ENCODE data around the gene EXOC7.

EXOC7 gene

DNA sequence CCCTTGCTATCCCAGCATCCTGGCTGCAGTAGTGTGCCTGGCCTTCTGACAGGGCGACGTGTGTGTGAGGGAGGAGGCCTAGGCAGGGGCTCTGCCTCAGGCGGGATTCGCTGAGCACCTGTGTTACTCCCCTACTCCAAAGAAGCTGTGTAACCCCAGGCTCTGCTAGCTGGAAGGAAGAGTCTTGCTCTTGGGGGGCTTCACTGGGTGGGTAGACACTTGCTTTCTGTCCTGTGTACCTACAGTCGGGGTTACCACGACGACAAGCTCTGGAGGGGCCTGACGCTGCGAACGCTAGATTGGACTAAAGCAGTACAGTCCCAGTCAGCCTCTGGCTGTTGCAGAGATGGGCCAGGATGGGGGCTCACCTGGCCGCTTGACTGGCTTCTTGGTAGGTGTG is 9.5 kb downstream of the EXOC7 start:
- Histone ChIP-seq H3K4me2 (ENCODE audit: low read length, poor library complexity, severe bottlenecking) (no peak overlapping the region), H3K36me3 (ENCODE audit: control insufficient read depth in 1 of 2, insufficient read depth in 2 of 2, low read depth in 1 of 2, low read length in 2 of 2) (peaks cover 81 to 82% of the 10 kb centered on the region in 2 experiments), H2BK120ac (ENCODE audit: low read depth, low read length) (no peak overlapping the region), H3K4ac (ENCODE audit: low read depth in 1 of 2, low read length in 2 of 2) (no peak overlapping the region), H4K8ac (ENCODE audit: low read length) (no peak overlapping the region), H3K4me3 (ENCODE audit: insufficient read depth in 1 of 2, low read depth in 1 of 2, low read length in 2 of 2) (no peak overlapping the region), H4K91ac (ENCODE audit: low read length) (no peak overlapping the region), H2BK12ac (ENCODE audit: low read length in 2 of 2) (no peak overlapping the region), H2AFZ (ENCODE audit: low read depth, low read length) (no peak overlapping the region), H3K14ac (ENCODE audit: low read length in 2 of 2) (no peak overlapping the region), H3K9ac (ENCODE audit: low read length) (no peak overlapping the region), H2AK5ac (ENCODE audit: low read length, severe bottlenecking) (no peak overlapping the region), H3K4me1 (ENCODE audit: control insufficient read depth, insufficient read depth, low read depth, low read length) (peaks cover 2% of the 10 kb centered on the region), H3K27ac (ENCODE audit: low read length, poor library complexity, severe bottlenecking) (no peak overlapping the region), H2BK15ac (ENCODE audit: low read depth, poor library complexity, severe bottlenecking) (no peak overlapping the region), H3K79me1 (replicated peaks; ENCODE audit: low read length, poor library complexity, severe bottlenecking) (peaks cover 50% of the 10 kb centered on the region), H3K18ac (ENCODE audit: low read depth in 1 of 2, low read length in 2 of 2) (no peak overlapping the region), H3K9me3 (ENCODE audit: control insufficient read depth, low read length) (no peaks in the 10 kb centered on the region), H3K23ac (ENCODE audit: low read length in 2 of 2) (no peak overlapping the region), H2BK5ac (ENCODE audit: low read depth, low read length, poor library complexity, severe bottlenecking) (no peak overlapping the region), H3K27me3 (ENCODE audit: control insufficient read depth in 1 of 2, insufficient read depth in 1 of 2, low read length in 2 of 2) (no peaks in the 10 kb centered on the region)
- 98% methylated on average over 11 of the region's 11 CpGs for WGBS
- no peak for DNase-seq

GRCh38 chr17:76092526-76093413 is 10.8 kb downstream of the EXOC7 start:
- H3K9me3 ChIP-seq (ENCODE audit: control insufficient read depth, low read length), result no peaks in the 10 kb centered on the region
- no peak overlapping the region for H3K23ac ChIP-seq (ENCODE audit: low read length in 2 of 2)
- H2BK5ac ChIP-seq (ENCODE audit: low read depth, low read length, poor library complexity, severe bottlenecking), result no peak overlapping the region
- H3K79me1 ChIP-seq (replicated peaks; ENCODE audit: low read length, poor library complexity, severe bottlenecking), result peaks cover 50% of the 10 kb centered on the region
- 96% methylated on average over 20 of the region's 20 CpGs for WGBS
- H2BK15ac ChIP-seq (ENCODE audit: low read depth, poor library complexity, severe bottlenecking), result no peak overlapping the region
- H3K4me2 ChIP-seq (ENCODE audit: low read length, poor library complexity, severe bottlenecking), result no peak overlapping the region
- no peak overlapping the region for H3K4ac ChIP-seq (ENCODE audit: low read depth in 1 of 2, low read length in 2 of 2)
- no peak overlapping the region for H2BK12ac ChIP-seq (ENCODE audit: low read length in 2 of 2)
- H3K27ac ChIP-seq (ENCODE audit: low read length, poor library complexity, severe bottlenecking), result no peak overlapping the region
- H4K8ac ChIP-seq (ENCODE audit: low read length), result no peak overlapping the region
- H2BK120ac ChIP-seq (ENCODE audit: low read depth, low read length), result no peak overlapping the region
- no peaks in the 10 kb centered on the region for H3K27me3 ChIP-seq (ENCODE audit: control insufficient read depth in 1 of 2, insufficient read depth in 1 of 2, low read length in 2 of 2)
- H4K91ac ChIP-seq (ENCODE audit: low read length), result no peak overlapping the region
- H3K14ac ChIP-seq (ENCODE audit: low read length in 2 of 2), result no peak overlapping the region
- H3K4me3 ChIP-seq (ENCODE audit: insufficient read depth in 1 of 2, low read depth in 1 of 2, low read length in 2 of 2), result no peak overlapping the region
- H3K9ac ChIP-seq (ENCODE audit: low read length), result no peak overlapping the region
- H2AK5ac ChIP-seq (ENCODE audit: low read length, severe bottlenecking), result no peak overlapping the region
- H3K36me3 ChIP-seq (ENCODE audit: control insufficient read depth in 1 of 2, insufficient read depth in 2 of 2, low read depth in 1 of 2, low read length in 2 of 2), result peaks cover 88 to 92% of the 10 kb centered on the region in 2 experiments
- DNase-seq, result no peak
- peaks cover 2% of the 10 kb centered on the region for H3K4me1 ChIP-seq (ENCODE audit: control insufficient read depth, insufficient read depth, low read depth, low read length)
- no peak overlapping the region for H2AFZ ChIP-seq (ENCODE audit: low read depth, low read length)
- H3K18ac ChIP-seq (ENCODE audit: low read depth in 1 of 2, low read length in 2 of 2), result no peak overlapping the region

DNA sequence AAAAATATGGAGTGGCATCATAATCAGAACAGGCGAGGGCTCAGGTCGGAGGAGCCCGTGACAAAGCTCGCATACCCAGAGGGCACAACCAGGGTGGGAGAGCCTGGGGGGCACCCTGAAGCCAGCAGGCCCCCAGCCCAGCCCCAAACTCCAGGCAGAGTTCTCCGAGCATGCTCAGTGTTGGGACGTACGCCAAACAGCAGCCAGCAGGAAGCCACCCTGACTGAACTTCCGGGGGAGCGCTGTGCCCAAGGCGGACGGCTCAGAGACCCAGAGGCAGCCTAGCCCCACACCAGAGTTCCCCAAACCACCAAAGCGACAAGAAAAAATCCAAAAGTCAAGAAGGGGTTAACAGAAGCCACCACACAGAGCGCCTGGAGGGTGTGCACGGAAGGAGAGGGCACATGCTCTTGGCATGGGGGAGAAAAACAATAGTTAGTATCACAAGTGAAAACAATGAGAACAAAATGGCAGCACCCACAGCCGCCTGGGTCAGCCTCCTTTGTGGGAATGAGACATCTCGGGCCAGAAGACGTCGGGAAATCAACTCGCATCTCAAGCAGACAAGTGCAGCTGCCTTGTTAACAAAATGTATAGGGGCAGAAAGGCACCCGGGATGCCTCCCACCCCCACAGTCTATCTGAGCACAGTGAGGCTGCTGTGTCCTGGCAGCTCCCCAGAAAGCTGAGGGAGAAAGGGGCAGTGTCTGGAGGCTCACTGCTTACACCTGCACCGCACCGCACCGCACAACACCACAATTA is 11.9 kb downstream of the EXOC7 start:
- Histone ChIP-seq H2BK120ac (ENCODE audit: low read depth, low read length) (no peak overlapping the region), H2BK15ac (ENCODE audit: low read depth, poor library complexity, severe bottlenecking) (no peak overlapping the region), H3K9me3 (ENCODE audit: control insufficient read depth, low read length) (no peaks in the 10 kb centered on the region), H3K27ac (ENCODE audit: low read length, poor library complexity, severe bottlenecking) (no peak overlapping the region), H2BK12ac (ENCODE audit: low read length in 2 of 2) (no peak overlapping the region), H2AK5ac (ENCODE audit: low read length, severe bottlenecking) (no peak overlapping the region), H3K23ac (ENCODE audit: low read length in 2 of 2) (no peak overlapping the region), H2BK5ac (ENCODE audit: low read depth, low read length, poor library complexity, severe bottlenecking) (no peak overlapping the region), H4K91ac (ENCODE audit: low read length) (no peak overlapping the region), H3K36me3 (ENCODE audit: control insufficient read depth in 1 of 2, insufficient read depth in 2 of 2, low read depth in 1 of 2, low read length in 2 of 2) (peaks cover 88 to 93% of the 10 kb centered on the region in 2 experiments), H2AFZ (ENCODE audit: low read depth, low read length) (no peak overlapping the region), H3K4me2 (ENCODE audit: low read length, poor library complexity, severe bottlenecking) (no peak overlapping the region), H3K18ac (ENCODE audit: low read depth in 1 of 2, low read length in 2 of 2) (no peak overlapping the region), H3K4ac (ENCODE audit: low read depth in 1 of 2, low read length in 2 of 2) (no peak overlapping the region), H4K8ac (ENCODE audit: low read length) (no peak overlapping the region), H3K4me1 (ENCODE audit: control insufficient read depth, insufficient read depth, low read depth, low read length) (peaks cover 2% of the 10 kb centered on the region), H3K79me1 (replicated peaks; ENCODE audit: low read length, poor library complexity, severe bottlenecking) (peaks cover 53% of the 10 kb centered on the region), H3K9ac (ENCODE audit: low read length) (no peak overlapping the region), H3K27me3 (ENCODE audit: control insufficient read depth in 1 of 2, insufficient read depth in 1 of 2, low read length in 2 of 2) (no peaks in the 10 kb centered on the region), H3K4me3 (ENCODE audit: insufficient read depth in 1 of 2, low read depth in 1 of 2, low read length in 2 of 2) (no peak overlapping the region), H3K14ac (ENCODE audit: low read length in 2 of 2) (no peak overlapping the region)
- 94% methylated on average over 23 of the region's 23 CpGs for WGBS
- no peak for DNase-seq

DNA sequence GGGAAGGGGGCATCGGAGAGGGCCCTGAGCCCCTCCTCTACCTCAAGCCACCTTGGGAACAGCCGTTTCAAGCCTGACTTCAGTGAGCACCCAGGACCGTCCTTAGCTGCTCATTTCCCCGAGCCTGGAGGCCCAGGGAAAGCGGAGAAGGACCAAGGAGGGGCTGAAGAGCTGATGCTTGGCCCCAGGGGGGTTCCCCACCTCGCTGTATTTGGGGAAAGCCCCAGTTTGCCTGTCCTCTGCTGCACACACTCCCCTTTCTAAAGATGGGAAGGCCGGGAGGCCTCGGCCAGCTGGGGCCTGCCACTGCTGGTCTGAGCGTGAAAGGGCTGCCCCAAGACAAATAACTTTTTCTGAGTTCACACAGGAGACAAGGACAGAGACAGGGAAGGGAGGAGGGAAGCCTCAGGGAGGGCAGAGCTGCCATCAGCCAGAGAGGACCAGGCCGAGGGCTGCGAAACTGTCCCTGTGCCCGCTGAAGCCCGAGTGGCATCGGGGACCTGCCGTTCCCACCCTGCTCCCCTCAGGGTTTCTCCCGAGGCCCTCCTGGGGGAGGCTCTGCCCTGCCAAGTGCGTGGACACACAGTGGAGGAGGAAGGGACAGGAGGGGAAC is 13.0 kb downstream of the EXOC7 start:
- H3K9me3 ChIP-seq (ENCODE audit: control insufficient read depth, low read length), result no peaks in the 10 kb centered on the region
- H3K18ac ChIP-seq (ENCODE audit: low read depth in 1 of 2, low read length in 2 of 2), result no peak overlapping the region
- peaks cover 54% of the 10 kb centered on the region for H3K79me1 ChIP-seq (replicated peaks; ENCODE audit: low read length, poor library complexity, severe bottlenecking)
- peaks cover 88 to 96% of the 10 kb centered on the region in 2 experiments for H3K36me3 ChIP-seq (ENCODE audit: control insufficient read depth in 1 of 2, insufficient read depth in 2 of 2, low read depth in 1 of 2, low read length in 2 of 2)
- H3K4me3 ChIP-seq (ENCODE audit: insufficient read depth in 1 of 2, low read depth in 1 of 2, low read length in 2 of 2), result no peak overlapping the region
- no peak overlapping the region for H3K9ac ChIP-seq (ENCODE audit: low read length)
- H3K4me2 ChIP-seq (ENCODE audit: low read length, poor library complexity, severe bottlenecking), result no peak overlapping the region
- WGBS, result 94% methylated on average over 14 of the region's 17 CpGs
- H3K4ac ChIP-seq (ENCODE audit: low read depth in 1 of 2, low read length in 2 of 2), result no peak overlapping the region
- H2BK5ac ChIP-seq (ENCODE audit: low read depth, low read length, poor library complexity, severe bottlenecking), result no peak overlapping the region
- no peaks in the 10 kb centered on the region for H3K4me1 ChIP-seq (ENCODE audit: control insufficient read depth, insufficient read depth, low read depth, low read length)
- no peak overlapping the region for H3K14ac ChIP-seq (ENCODE audit: low read length in 2 of 2)
- no peaks in the 10 kb centered on the region for H3K27me3 ChIP-seq (ENCODE audit: control insufficient read depth in 1 of 2, insufficient read depth in 1 of 2, low read length in 2 of 2)
- DNase-seq, result no peak
- no peak overlapping the region for H2BK12ac ChIP-seq (ENCODE audit: low read length in 2 of 2)
- H4K91ac ChIP-seq (ENCODE audit: low read length), result no peak overlapping the region
- no peak overlapping the region for H3K23ac ChIP-seq (ENCODE audit: low read length in 2 of 2)
- H4K8ac ChIP-seq (ENCODE audit: low read length), result no peak overlapping the region
- H2BK120ac ChIP-seq (ENCODE audit: low read depth, low read length), result no peak overlapping the region
- no peak overlapping the region for H2AFZ ChIP-seq (ENCODE audit: low read depth, low read length)
- H2BK15ac ChIP-seq (ENCODE audit: low read depth, poor library complexity, severe bottlenecking), result no peak overlapping the region
- H3K27ac ChIP-seq (ENCODE audit: low read length, poor library complexity, severe bottlenecking), result no peak overlapping the region
- H2AK5ac ChIP-seq (ENCODE audit: low read length, severe bottlenecking), result no peak overlapping the region

Data from mesenchymal stem cell (in vitro differentiated cells and primary cell).